GM21576 (cell line): ENCODE data around the gene GOLGA1.
A peak's percentile ranks its signal among the peaks of the same experiment; 100 is the strongest.

ENCODE experiments used
- ATAC-seq: cut with Tn5 transposase; IDR thresholded peaks from one replicate; pipeline ENCODE4 v1.9.1; 2021; ENCODE audit warnings: mild to moderate bottlenecking, moderate library complexity; ENCODE audit not compliant: unreplicated experiment

The GOLGA1 gene

DNA sequence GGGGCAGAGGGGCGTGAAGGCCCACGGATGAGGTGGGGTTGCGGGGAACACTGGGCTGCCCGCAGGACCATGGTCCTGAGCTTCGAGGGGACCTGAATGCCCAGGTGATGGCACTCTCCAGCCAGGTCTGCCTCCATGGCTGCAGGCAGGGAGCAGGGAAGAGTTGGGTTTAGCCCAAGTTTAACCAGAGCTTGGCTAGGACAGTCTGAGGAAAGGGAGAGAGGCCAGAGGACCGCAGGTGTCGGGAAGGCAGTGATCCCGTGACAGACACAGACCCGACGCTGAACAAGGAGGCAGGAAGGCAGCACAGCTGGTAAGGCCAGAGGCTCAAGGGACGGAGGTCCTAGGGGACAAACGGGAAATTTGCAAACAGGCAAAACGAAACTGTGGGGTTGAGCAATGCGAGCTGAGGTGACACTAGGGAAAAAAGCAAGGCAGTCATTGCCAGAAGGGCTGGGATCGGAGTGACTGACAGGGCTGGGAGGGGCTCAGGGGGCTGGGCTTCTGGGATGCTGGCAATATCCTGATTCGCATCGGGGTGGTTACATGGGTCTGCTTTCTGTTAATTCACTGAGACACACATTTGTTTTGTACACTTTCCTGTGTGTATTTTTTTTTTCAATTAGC, 53.9 kb downstream of the GOLGA1 start:
- no peak for ATAC-seq

GRCh38 chr9:124886461-124886860, 54.4 kb downstream of the GOLGA1 start:
- ATAC-seq: no peak

DNA sequence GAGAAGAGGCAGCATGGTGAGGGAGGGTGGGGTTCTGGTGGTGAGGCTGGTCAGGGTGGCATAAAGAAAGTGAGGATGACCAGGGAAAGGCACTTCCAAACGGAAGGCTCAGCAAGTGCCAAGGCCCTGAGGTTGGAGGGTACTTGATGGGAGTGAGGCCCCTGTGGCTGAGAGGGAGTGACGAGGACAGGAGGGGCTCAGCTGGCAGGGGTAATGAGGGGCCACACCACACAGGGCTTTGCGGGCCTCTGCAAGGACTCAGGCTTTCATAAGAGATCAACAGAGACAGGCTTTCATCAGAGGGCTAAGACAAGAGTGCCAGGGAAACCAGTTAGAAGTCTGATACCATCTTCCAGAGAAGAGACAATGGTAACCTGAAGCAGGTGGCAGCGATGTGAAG, 55.3 kb downstream of the GOLGA1 start:
- no peak for ATAC-seq

- ATAC-seq: no peak
Measured at GRCh38 chr9:124884376-124884775, 56.5 kb downstream of the GOLGA1 start.

DNA sequence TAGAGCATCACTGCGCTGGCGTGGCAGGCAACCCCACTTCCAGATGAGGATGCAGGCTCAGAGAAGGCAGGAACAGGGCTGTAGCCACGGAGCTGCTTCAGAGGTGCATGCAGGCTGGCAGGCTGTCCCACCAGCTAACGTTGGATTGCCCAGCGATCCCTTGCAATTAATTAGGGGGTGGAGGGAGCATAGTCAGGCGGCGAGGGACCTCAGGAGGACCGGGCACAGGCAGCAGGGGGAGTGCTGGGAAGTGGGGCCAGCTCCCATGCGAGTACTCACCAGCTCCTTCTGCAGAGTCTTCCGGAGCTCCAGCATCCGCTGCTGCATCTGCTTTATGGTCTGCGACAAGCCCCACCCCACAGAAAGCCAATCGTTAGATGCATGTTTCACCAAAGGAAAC, 58.7 kb downstream of the GOLGA1 start:
- no peak for ATAC-seq

DNA sequence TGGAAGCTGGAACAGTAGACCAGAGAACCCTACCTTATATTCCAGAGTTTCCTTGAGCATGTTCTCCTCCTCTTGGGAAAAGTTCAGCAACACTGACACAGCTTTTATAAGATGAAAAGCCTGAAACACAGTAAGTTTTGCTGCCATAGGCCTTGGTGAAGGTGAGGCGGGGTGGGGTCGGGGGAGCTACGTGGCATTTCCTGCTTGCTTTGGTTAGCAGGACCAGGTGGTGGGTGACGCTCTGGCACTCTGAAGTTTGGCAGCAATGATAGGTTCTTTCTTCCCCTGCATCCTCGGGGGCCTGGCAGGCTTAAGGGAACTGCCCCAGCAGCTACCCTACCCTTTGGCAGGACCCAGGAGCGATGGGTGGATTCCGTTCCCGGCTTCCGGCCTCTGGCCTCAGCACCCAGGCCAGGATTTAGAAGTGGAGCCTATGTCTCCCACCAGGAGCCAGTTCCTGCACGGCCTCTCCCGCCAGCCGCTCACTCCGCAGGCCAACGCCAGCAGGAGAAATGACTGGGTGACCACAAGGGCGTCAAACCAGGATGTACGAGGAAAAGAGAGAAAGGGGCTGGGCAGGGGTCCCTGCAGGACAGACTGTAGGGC, 59.6 kb downstream of the GOLGA1 start:
- no peak for ATAC-seq

GRCh38 chr9:124880501-124880900, 60.4 kb downstream of the GOLGA1 start:
- no peak for ATAC-seq

DNA sequence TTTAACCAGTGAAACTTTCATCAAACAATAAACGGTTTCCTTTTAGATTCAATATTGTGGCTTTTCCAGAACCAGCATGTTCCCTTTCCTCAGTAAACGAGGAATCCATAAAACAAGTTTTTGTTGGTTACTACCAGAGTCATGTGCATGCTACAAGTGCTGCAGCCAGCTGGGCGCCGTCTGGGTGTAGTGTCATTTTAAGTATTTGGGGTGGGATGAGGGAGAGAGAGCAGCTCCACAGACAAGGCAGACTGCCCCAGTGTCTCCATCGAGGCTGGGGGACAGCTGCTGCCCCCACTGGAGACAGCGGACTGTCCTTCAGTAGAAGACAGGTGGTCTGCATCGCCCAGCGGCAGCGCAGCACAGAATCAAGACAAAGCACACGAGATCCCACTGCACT, 61.7 kb downstream of the GOLGA1 start:
- no peak for ATAC-seq

- ATAC-seq: no peak
Measured at GRCh38 chr9:124878518-124878917, 62.4 kb downstream of the GOLGA1 start.

GRCh38 chr9:124878021-124878420, 62.9 kb downstream of the GOLGA1 start:
- ATAC-seq: no peak

DNA sequence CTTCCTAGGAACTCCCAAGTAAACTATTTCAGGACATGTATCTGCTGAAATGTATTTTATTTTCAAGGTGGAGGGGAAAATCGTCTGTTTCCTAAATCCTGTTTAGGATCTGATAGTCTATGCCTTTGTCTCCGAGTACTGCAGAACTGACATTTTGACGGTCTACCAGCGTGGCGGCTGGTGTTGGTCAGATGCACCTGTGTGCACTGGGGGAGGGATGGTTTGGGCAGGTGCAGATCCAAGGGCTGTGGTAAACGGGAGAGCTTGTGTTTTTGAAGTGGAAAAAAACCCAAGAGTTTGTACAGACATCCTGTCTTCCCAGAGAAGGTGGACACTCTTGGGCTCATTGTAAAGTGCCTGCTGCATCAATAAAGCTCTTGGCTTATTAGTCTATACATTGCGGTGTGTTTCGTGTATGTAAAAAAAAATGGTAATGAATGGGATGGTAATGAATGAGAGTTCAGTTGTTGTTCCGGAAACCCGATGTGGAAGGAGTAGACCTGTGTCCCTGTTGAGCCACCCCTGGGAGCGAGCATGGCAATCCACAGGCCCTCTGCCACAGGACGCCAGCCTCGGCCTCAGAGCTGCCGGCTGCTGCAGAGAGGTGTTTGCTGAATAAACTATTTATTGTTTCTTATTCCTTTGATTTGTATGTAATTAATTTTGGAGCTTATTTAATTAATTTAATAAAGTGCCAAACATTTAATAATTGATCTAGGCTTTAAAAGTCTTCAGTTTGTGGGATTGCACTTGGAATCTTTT, 63.7 kb downstream of the GOLGA1 start:
- ATAC-seq: no peak

GRCh38 chr9:124875501-124875900, 65.4 kb downstream of the GOLGA1 start:
- no peak for ATAC-seq

DNA sequence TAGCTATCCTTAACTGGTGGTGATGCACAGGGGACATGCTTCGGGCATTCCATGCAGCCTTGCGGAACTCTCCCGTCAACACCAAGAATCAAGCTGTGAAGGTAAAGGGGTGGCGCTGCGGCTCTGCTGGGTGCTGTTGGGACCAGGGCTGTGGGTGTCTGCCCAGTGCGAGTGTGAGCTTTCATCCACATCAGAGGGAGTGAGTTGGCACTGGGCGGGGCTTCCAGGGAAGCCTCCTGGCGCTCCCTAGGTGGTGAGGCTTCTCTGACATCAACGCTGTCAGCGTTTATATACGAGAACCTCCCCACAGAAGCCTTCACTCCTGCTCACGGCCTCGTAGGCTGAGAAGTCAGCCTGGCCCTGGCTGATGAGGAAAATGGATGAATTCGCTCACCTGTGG, 67.2 kb downstream of the GOLGA1 start:
- ATAC-seq: no peak

- ATAC-seq: no peak
Measured at GRCh38 chr9:124871156-124871561, 69.7 kb downstream of the GOLGA1 start.

GRCh38 chr9:124870723-124871122, 70.2 kb downstream of the GOLGA1 start:
- ATAC-seq: no peak

GRCh38 chr9:124869986-124870560, 70.8 kb downstream of the GOLGA1 start:
- ATAC-seq: peak; percentile 37

DNA sequence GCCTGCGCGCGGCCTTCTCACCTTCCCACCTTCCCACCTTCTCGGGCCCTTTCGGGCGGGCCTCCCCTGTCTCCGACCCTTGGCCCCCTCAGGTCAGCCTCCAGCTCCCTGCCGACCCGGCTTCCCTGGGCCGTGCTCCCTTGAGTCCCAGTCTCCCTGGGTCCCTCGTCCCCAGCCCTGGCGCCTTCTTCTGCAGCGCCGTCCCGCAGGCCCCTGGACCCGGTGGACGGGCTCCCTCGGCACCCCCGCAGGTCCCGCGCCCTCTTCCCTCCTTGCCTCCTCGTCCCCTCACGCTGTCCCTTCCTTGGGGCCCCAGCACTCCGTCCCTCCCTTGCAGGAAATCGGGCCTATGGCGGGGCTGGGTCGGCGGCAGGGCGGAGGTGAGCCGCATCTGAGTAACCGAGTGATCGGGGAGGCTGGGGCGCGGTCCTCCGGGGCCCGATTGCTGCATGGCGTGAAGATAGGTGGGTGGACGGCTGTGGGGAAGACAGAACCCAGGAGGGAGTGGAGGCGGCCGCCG, 71.4 kb downstream of the GOLGA1 start:
- ATAC-seq: peak; percentile 3

DNA sequence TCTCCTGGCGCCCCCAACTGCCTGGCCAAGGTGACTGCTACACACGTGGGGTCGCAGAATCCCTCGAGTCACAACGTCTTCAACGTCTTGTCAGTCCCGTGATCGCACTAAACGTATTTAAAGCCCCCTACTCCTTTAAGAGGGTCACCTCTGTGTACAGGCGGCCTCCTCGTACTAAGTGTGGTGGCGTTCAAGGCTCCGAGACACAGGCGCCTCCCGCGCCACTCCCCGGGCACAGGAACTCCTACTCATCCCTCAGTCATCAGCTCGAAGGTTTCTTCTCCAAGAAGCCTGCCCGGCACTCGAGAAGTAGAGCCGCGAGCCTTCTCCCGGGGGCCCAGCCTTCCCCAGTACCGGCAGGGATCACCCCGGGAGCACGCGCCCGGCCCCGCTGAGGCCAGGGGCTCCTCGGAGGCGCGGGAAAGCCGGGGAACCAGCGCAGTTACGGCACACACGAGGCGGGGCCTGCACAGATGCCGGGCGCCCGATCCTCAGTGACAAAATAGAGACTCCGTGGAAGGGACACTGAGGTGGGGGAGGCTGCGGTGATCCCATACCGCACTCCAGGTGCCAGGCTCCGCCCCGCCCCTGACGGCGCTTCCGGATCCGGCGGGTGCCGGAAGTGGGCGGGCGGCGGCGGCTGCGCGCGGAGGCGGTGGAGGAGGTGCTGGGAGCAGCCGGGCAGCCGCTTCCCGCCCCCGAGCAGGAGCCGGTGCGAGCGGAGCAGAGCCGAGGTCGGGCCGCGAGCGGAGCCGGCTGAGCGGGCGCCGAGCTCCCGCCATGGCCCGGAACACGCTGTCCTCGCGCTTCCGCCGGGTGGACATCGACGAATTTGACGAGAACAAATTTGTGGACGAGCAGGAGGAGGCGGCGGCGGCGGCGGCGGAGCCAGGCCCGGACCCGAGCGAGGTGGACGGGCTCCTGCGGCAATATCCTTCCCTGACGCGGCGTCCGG, 72.1 kb downstream of the GOLGA1 start:
- peak; percentile 44 for ATAC-seq

- no peak for ATAC-seq
Measured at GRCh38 chr9:124863371-124863871, 77.5 kb downstream of the GOLGA1 start.
